ENCODE data around the gene GALM. TPM values are rescaled to one million over a fixed set of nuclear protein-coding genes. Genes with fewer than 3 reads are reported as not detected.

GALM gene
- total and polyA plus RNA-seq, 2 of the 8 experiments (the other 6 are each of a cell fraction or from before 2014, with no cell fraction given), result 9.9 to 13.1 TPM

DNA sequence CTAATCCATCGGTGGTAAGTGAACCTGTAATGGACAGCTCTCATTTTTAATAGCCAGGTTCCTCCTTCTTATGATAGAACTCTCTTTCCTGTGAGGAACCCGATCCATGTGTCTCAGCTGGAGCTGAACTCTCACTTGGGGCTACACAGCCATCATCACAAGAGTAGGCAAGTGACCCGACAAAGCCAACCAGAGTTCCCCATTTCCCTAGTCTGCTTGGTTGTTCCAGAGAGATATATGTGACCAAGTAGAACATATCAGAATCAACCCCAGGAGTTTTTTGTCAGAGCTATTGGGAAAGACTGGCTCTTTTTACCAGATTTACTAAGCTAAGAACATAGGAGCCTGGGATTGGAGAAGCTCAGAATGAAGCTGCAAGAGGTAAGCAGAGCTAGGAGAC is 48.6 kb upstream of the GALM start (continued):
- no peak for TF ChIP-seq CHD7 (IDR thresholded peaks at IDR 0.05; ENCODE audit: insufficient replicate concordance, low read length)
- TF ChIP-seq SP1 (IDR thresholded peaks at IDR 0.05; ENCODE audit: low read depth, low read length), result no peak
- TF ChIP-seq CTBP2 (IDR thresholded peaks at IDR 0.05; ENCODE audit: borderline replicate concordance, insufficient read depth, insufficient read length, low read length), result no peak
- no peak for TF ChIP-seq CHD1 (IDR thresholded peaks at IDR 0.05; ENCODE audit: low read depth, low read length)
- TF ChIP-seq SP2 (IDR thresholded peaks at IDR 0.05; ENCODE audit: low read length), result no peak
- no peak for TF ChIP-seq RFX5 (IDR thresholded peaks at IDR 0.05; ENCODE audit: borderline replicate concordance, low read depth, low read length)
- no peak for TF ChIP-seq ZNF274 (IDR thresholded peaks at IDR 0.05; ENCODE audit: borderline replicate concordance, extremely low read depth, low read length)
- no peak for TF ChIP-seq POLR2A (IDR thresholded peaks at IDR 0.05; ENCODE audit: control extremely low read depth in 1 of 2, low read depth in 2 of 2, low read length in 2 of 2)
- no peak for TF ChIP-seq PHF8 (conservative IDR thresholded peaks at IDR 0.05; ENCODE audit: low read depth, low read length)
- no peak for TF ChIP-seq POU5F1 (IDR thresholded peaks at IDR 0.05; ENCODE audit: low read depth, low read length)
- TF ChIP-seq RAD21 (IDR thresholded peaks at IDR 0.05 in 1 of 2, conservative IDR thresholded peaks at IDR 0.05 in 1 of 2; ENCODE audit: low read depth in 2 of 2, low read length in 2 of 2), result no peak
- TF ChIP-seq, protein P1, sequence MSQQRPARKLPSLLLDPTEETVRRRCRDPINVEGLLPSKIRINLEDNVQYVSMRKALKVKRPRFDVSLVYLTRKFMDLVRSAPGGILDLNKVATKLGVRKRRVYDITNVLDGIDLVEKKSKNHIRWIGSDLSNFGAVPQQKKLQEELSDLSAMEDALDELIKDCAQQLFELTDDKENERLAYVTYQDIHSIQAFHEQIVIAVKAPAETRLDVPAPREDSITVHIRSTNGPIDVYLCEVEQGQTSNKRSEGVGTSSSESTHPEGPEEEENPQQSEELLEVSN (IDR thresholded peaks at IDR 0.05), result no peak
